ENCODE results near the gene CNPPD1. TPM values are rescaled to one million over a fixed set of nuclear protein-coding genes. Genes with fewer than 3 reads are reported as not detected.

Gene CNPPD1
- total RNA-seq, 1 experiment from 2014 or later, result 33.2 TPM

DNA sequence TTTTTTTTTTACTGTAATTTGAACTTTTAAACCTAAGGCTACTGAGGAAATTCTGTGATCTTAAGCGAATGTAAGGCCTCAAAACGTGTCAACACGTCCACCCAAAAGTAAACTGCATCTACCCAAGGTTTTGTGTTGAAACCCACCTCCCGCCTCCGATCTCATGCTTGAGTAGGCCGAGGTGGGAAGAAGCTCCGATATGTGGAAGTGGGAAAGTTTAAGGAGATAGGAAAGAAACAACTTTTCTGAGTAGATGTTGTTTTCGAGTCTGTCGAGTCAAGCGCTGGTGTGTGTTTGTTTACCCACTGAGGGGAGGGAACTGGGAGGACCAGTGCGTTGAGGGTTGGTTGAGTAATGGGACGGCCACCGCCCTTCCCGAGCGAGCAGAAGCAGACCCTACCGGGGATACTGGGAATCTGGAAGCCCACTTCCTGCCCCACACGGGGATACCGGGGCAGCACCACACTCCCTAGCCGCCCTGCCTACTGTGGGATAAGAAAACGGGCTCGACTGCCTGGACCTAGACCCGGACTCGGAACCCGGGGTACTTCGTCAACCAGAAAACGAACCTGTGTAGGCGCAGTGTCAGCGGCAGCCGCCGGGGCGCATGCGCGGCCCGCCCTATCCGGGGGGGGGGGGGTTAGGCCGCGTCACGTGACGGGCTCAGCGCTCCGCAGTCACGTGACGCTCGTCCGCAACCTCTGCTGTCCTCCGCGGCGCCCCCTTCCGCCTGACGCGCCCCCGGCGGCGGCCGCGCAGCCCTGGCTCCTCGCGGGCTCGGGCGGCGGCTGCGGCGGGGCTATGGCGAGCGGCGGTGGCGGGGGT lies 1.0 kb upstream of the CNPPD1 start, which contains the start of gene RETREG2:
Gene RETREG2, plus strand, starts transcription at position 724 of the 825 bp plus-strand sequence. Its CDS starts 78 bp downstream, at position 802.
- H3K36me3 ChIP-seq (replicated peaks; ENCODE audit: control insufficient read depth, insufficient read depth, low read length), result peaks cover 23% of the 10 kb centered on the region
- peak; percentile 100 for DNase-seq
- peak within 1 kb of the TSS; percentile 89 for H3K4me3 ChIP-seq (ENCODE audit: insufficient read depth, low read depth, low read length)
- H3K27me3 ChIP-seq (ENCODE audit: control insufficient read depth, insufficient read depth, low read length), result no peaks in the 10 kb centered on the region

DNA sequence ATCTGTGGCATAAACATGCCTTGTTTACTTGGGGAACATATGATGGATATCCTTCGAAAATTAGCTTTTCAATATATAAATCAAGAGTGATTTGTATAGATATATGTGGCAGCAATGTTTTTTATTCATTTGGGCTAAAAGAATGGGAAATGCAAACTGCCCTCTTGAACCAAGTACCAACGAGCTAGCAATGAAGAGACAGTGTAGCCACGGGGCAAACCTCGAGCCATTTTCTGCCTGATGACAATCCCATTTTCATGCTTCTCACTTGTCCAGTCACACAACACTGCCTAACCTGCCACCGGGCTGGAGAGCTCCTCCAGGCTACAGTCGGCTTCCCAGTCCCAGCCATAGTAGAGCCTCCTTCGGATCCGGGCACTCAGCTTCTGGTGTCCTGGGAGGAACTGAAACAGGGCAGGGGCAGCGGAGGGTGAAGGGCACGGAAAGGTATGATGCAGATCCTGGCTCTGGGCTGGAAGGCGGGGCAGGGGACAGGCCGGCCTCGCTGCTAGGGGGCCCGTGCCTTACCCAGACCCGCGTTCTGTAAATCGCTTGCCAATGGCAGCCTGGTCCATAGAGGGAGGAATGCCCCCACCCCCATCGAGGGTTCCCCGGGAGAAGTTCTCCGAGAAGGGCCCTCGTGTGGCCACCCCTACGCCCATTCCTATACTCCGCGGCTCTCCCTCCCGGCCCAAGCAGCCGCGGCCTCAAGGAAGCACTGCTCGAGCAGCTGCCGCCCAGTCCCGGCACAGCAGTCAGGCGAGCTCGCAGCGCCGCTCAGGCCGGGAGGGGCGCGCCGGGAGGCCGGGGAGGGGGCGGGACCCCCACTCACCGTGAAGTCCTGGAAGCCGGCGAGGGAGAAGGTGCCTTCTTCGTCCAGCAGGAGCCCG lies 552 bp downstream of the CNPPD1 start:
- H3K4me3 ChIP-seq (ENCODE audit: insufficient read depth, low read depth, low read length), result peak overlapping the region; percentile 86
- no peaks in the 10 kb centered on the region for H3K27me3 ChIP-seq (ENCODE audit: control insufficient read depth, insufficient read depth, low read length)
- DNase-seq, result peak; percentile 83
- peaks cover 15% of the 10 kb centered on the region for H3K36me3 ChIP-seq (replicated peaks; ENCODE audit: control insufficient read depth, insufficient read depth, low read length)

DNA sequence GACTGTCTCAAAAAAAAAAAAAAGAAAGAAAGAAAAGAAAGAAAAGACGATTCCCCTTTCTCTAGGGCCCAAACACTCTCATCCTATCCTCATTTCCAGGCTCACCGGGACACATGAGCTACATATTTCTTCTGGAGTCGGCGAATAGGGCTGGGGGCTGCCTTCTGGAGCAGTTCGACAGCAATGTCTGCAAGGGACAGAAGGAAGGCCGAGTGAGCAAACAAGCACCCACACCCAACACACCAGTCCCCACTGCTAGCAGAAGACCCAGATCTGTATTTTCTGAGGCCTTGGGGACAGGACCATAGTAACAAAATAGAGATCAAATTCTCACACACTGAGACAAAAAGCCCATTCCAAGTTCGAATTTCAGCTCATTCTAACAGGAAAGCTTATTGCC lies 1.2 kb downstream of the CNPPD1 start:
- Histone ChIP-seq H3K4me3 (ENCODE audit: insufficient read depth, low read depth, low read length) (no peak overlapping the region), H3K27me3 (ENCODE audit: control insufficient read depth, insufficient read depth, low read length) (no peaks in the 10 kb centered on the region), H3K36me3 (replicated peaks; ENCODE audit: control insufficient read depth, insufficient read depth, low read length) (peaks cover 12% of the 10 kb centered on the region)
- DNase-seq, result peak; percentile 5

DNA sequence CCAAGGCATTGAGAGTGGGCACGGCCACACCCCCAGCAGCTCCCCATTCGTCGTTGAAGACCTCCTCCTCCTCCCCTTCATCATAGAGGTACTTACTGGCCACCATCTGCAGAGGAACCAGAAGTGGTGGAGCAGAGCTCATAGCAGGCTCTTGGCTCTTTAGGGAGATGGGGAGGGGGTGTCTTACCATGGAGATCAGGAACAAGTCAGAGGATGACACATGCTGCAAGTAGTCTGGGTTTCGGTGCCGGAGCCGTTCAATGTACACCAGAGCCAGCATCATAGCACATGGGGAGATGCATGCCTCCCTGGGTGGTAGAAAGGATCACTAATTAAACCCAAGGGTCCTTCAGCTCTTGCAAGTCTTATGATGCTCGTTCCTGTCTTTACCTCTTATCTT lies 1.9 kb downstream of the CNPPD1 start:
- DNase-seq, result peak; percentile 6
- Histone ChIP-seq H3K4me3 (ENCODE audit: insufficient read depth, low read depth, low read length) (no peak overlapping the region), H3K27me3 (ENCODE audit: control insufficient read depth, insufficient read depth, low read length) (no peaks in the 10 kb centered on the region), H3K36me3 (replicated peaks; ENCODE audit: control insufficient read depth, insufficient read depth, low read length) (peaks cover 6% of the 10 kb centered on the region)

DNA sequence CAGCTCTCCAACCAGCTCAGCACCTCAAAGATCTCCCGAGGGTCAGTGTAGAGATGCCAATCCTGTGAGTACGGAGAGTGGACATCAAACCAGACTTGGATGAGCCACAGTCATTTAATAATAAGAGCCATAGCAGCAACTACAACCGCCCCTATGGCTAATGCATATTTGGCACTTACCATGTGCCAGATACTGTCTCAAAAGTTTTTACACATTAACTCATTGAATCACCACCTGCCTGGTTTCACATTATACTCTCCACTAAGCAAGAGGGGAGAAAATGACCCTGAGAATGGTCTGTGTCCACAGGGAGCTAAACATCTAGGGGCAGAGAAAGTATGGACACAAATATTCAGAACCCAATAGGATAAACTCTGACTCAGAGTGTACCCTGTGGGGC lies 2.6 kb downstream of the CNPPD1 start:
- Histone ChIP-seq H3K4me3 (ENCODE audit: insufficient read depth, low read depth, low read length) (no peak overlapping the region), H3K36me3 (replicated peaks; ENCODE audit: control insufficient read depth, insufficient read depth, low read length) (peaks cover 4% of the 10 kb centered on the region), H3K27me3 (ENCODE audit: control insufficient read depth, insufficient read depth, low read length) (no peaks in the 10 kb centered on the region; the same call in 1 of the 2 replicates)
- no peak for DNase-seq

DNA sequence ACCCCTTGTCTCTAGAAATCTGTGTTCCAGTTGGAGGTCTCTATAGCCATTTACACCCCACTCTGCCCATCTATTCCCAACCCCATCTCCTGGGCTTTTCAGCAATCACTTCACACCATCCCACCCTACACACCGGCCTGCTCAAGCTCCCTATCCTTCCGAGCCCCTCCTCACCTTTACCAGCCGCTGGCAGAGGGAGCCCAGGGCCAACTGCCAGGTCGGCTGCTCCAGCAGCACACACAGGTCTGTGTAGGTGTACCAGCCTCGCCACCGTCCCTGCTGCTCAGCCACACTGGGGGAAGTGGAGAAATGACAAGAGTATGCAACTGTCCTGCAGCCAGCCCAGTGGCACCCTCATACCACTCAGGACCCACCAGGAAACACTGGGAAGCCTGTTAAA lies 3.5 kb downstream of the CNPPD1 start:
- Histone ChIP-seq H3K4me3 (ENCODE audit: insufficient read depth, low read depth, low read length) (no peak overlapping the region), H3K27me3 (ENCODE audit: control insufficient read depth, insufficient read depth, low read length) (no peaks in the 10 kb centered on the region; the same call in 1 of the 2 replicates), H3K36me3 (replicated peaks; ENCODE audit: control insufficient read depth, insufficient read depth, low read length) (peaks cover 4% of the 10 kb centered on the region)
- no peak for DNase-seq

DNA sequence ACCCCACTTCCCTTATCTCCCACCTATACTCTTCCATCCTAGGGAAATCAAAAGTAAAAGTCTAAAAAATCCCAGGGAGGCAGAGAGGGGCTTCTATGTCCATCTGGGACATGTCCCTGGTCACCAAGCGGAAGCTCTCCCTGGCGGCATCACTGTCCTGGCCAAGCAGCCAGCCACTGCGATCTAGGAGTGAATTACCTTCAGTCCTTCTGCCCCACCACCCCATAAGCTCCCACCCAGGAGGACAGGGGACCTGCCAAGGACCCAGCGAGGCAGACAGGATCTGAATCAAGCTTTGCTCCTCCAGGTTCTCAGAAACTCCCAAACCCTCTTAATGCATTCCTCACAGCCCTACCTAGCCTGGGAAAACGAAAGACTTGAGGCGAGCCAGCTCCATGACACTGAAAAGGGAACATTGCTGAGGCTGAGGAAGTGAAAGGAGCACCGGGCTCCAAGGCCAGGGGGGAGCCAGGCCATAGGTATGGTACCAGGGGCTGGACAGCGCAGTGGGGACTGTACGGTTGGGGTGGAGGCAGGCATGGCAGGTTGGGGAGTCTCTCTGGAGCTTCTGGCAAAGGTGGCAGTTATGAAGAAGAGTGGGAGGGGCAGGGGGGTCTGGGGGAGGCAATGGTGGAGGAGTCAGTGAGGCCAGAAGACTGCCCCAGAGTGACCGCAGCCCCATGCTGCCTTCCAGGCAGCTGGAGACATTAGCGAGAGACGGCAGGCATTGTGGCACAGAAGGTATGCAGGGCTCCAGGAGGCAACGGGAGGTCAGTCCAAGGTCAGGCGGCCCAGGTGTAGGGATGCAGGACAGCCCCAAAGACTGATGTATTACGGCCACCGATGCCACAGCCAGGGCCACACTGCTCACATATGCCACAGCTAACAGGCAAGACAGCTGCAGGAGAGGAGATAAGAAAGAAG lies 4.2 kb downstream of the CNPPD1 start:
- peak; percentile 21 for DNase-seq
- Histone ChIP-seq H3K27me3 (ENCODE audit: control insufficient read depth, insufficient read depth, low read length) (no peaks in the 10 kb centered on the region; the same call in 1 of the 2 replicates), H3K36me3 (replicated peaks; ENCODE audit: control insufficient read depth, insufficient read depth, low read length) (peaks cover 4% of the 10 kb centered on the region), H3K4me3 (ENCODE audit: insufficient read depth, low read depth, low read length) (no peak overlapping the region)

DNA sequence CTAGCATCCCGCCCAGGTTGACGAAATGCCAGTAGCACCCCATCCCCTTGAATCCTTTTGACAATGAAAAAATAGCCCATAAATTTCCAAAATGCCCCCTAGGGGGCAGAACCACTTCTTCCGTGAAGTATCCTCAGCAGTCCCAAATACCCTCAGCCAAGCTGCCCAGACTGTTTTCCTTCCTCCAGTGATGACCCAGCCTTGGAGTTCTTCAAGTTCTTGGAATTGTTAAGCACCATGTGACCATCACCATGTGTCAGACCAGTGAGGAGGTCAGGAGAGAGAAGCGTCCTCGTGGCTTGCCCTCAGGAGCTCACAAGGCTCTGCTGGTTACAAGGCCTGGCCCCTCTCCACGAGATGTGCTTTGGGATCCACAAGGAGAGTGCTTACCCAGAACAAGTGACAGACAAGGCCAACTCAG lies 5.5 kb downstream of the CNPPD1 start:
- DNase-seq, result peak; percentile 80
- peaks cover 4% of the 10 kb centered on the region for H3K36me3 ChIP-seq (replicated peaks; ENCODE audit: control insufficient read depth, insufficient read depth, low read length)
- no peak overlapping the region for H3K4me3 ChIP-seq (ENCODE audit: insufficient read depth, low read depth, low read length)
- H3K27me3 ChIP-seq (ENCODE audit: control insufficient read depth, insufficient read depth, low read length), result no peaks in the 10 kb centered on the region; the same call in 1 of the 2 replicates

DNA sequence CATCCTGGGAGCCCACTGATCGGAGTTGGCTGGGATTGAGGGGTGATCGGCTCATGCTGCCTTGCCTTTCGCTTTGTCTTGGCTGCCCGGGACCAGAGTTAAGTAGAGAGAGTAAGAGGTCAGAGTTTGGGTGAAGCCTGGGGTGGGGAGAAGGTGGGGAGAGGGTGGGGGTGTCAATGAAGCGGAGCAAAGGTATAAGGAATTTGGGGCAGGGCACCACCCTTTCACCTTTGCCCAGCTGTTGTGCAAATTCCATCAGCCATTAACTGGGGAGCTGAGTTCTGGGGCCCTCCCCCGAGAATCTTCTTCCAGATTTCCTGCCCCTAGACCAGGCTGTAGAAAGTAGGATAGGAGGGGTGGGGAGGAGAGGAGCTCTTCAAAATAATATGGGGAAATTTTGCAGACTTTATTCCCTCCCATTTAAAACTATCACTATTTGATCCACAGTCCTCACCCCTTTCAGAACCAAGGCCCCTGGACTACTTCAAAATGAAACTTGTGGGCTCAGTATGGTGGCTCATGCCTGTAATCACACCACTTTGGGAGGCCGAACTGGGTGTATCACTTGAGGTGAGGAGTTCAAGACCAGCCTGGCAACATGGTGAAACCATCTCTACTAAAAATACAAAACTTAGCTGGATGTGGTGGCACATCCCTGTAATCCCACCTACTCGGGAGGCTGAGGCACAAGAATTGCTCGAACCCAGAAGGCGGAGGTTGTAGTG lies 6.6 kb downstream of the CNPPD1 start, which contains the start of gene SLC23A3:
Gene SLC23A3, minus strand, starts transcription at position 100 of the 725 bp plus-strand sequence. Its CDS starts 45 bp downstream, at position 55.
- DNase-seq, result no peak
- Histone ChIP-seq H3K4me3 (ENCODE audit: insufficient read depth, low read depth, low read length) (no peak within 1 kb of the TSS), H3K36me3 (replicated peaks; ENCODE audit: control insufficient read depth, insufficient read depth, low read length) (peaks cover 4% of the 10 kb centered on the region), H3K27me3 (ENCODE audit: control insufficient read depth, insufficient read depth, low read length) (no peaks in the 10 kb centered on the region; the same call in 1 of the 2 replicates)

DNA sequence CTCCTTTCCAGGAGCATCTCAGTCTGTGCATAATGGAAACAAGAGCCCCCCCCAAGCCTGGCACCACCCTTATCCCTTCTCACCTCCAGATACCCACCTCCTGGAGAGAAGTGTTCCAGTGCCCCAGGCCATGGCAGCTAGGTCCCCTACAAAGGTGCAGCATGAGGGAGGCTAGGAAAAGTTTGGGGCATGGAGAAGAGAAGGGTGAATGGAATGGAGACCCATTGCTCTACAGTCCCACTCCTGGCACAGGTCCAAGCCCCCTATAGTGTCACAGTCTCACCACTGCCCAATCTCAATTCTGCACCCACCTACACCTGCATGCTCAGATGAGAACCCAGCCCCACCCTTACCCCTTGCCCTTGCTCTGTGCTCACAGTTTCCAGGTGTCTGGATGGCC lies 7.8 kb downstream of the CNPPD1 start:
- DNase-seq, result no peak
- peaks cover 1% of the 10 kb centered on the region; the same call in 1 of the 2 replicates for H3K27me3 ChIP-seq (ENCODE audit: control insufficient read depth, insufficient read depth, low read length)
- H3K4me3 ChIP-seq (ENCODE audit: insufficient read depth, low read depth, low read length), result no peak overlapping the region
- no peaks in the 10 kb centered on the region; the same call in 1 of the 2 replicates for H3K36me3 ChIP-seq (replicated peaks; ENCODE audit: control insufficient read depth, insufficient read depth, low read length)

DNA sequence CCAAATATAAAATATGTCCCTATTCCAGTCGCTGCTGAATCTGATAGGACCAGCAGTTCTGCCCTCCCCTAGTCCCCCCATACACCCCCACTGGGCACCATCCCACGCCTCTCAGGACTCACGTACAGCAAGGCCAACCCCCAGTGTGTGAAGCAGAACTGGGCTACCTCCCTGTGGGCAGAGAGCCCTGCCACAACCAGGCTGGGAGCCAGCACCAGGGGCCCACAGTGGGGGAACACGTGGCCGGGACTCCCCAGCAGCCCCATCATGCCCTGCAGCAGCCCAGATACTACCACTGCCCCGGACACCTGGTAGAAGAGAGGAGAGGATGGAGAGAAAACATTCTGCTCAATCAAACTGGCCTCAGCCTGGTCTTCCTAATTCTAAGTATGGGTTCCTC lies 8.2 kb downstream of the CNPPD1 start:
- no peak for DNase-seq
- Histone ChIP-seq H3K27me3 (ENCODE audit: control insufficient read depth, insufficient read depth, low read length) (peaks cover 1% of the 10 kb centered on the region; the same call in 1 of the 2 replicates), H3K4me3 (ENCODE audit: insufficient read depth, low read depth, low read length) (no peak overlapping the region), H3K36me3 (replicated peaks; ENCODE audit: control insufficient read depth, insufficient read depth, low read length) (no peaks in the 10 kb centered on the region; the same call in 1 of the 2 replicates)

DNA sequence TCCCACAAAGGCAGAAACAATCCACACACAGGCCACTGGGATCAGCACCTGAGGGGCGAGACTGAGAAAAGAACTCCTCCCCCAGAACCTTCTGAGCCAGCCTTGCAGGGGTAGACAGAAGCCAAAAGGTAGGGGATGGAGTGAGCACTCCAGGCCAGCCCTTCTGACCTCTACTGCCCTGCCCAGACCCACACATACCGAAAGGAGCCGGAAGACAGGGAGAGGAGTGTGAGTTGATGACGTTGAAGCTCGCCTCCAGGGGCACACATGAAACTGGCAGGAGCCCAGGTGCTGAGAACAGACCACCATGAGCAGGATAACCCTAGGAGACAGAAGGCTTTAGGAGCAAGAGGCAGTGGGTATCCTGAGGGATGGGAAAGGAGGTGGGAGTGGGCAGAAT lies 8.7 kb downstream of the CNPPD1 start:
- peak; percentile 23 for DNase-seq

More for the DNA sequence above, 8.7 kb downstream of the CNPPD1 start:
- no peak overlapping the region for H3K4me3 ChIP-seq (ENCODE audit: insufficient read depth, low read depth, low read length)
- H3K36me3 ChIP-seq (replicated peaks; ENCODE audit: control insufficient read depth, insufficient read depth, low read length), result no peaks in the 10 kb centered on the region; the same call in 1 of the 2 replicates
- peaks cover 1% of the 10 kb centered on the region; the same call in 1 of the 2 replicates for H3K27me3 ChIP-seq (ENCODE audit: control insufficient read depth, insufficient read depth, low read length)
